OCI-LY3 (cell line): ENCODE data around the gene MOCOS.
"Not testable (repeated sequence)": the region's sequence is repeated elsewhere in the genome, so short reads cannot be mapped to it uniquely, and the experiment has no call there.

Experiments used
- H2AFZ ChIP-seq: fragments of 200-600, 300-600 bp; shearing (Covaris generic); 2 replicates; pipeline ENCODE4 v1.6.0; 2014; ENCODE audit warnings: antibody characterized with exemption, low read depth, low read length
- H3K27ac ChIP-seq: fragments of 200-600, 300-600 bp; sonication (generic); 2 replicates; pipeline ENCODE4 v1.5.1; 2014; ENCODE audit warnings: mild to moderate bottlenecking, low read length, moderate library complexity, mixed read lengths
- H3K27me3 ChIP-seq: fragments of 200-600, 300-600 bp; sonication (generic); 2 replicates; pipeline ENCODE4 v1.6.1; 2014; ENCODE audit warnings: low read depth, low read length, mixed read lengths
- H3K36me3 ChIP-seq: fragments of 200-600, 300-600 bp; sonication (generic); replicated peaks from 2 replicates; pipeline ENCODE3; 2014; ENCODE audit warnings: low read depth, low read length, mixed read lengths
- H3K4me1 ChIP-seq: fragments of 300-600, 200-600 bp; sonication (generic); 2 replicates; pipeline ENCODE4 v1.6.1; 2014; ENCODE audit warnings: low read length, mixed read lengths
- H3K4me2 ChIP-seq: fragments of 200-600, 300-600 bp; sonication (generic); 2 replicates; pipeline ENCODE4 v1.6.1; 2014; ENCODE audit warnings: low read length, mixed read lengths
- H3K4me3 ChIP-seq: fragments of 300-600, 200-600 bp; sonication (generic); 2 replicates; pipeline ENCODE4 v1.5.1; 2014; ENCODE audit warnings: antibody characterized with exemption, mild to moderate bottlenecking, low read length, moderate library complexity
- H3K79me2 ChIP-seq: fragments of 300-600, 200-600 bp; shearing (Covaris generic); 2 replicates; pipeline ENCODE4 v1.6.1; 2014; ENCODE audit warnings: mild to moderate bottlenecking, low read length, mixed read lengths
- H3K9ac ChIP-seq: fragments of 300-600, 200-600 bp; shearing (Covaris generic); 2 replicates; pipeline ENCODE4 v1.6.0; 2014; ENCODE audit warnings: mild to moderate bottlenecking, low read length, moderate library complexity
- H3K9me3 ChIP-seq: fragments of 200-600, 300-600 bp; shearing (Covaris generic); 2 replicates; pipeline ENCODE4 v1.6.1; 2014; ENCODE audit warnings: low read length, mixed read lengths; ENCODE audit not compliant: insufficient read depth
- H4K20me1 ChIP-seq: fragments of 200-600, 300-600 bp; sonication (generic); 2 replicates; pipeline ENCODE4 v1.6.1; 2016; ENCODE audit warnings: low read length, mixed read lengths; ENCODE audit not compliant: insufficient read depth
- EZH2phosphoT487 ChIP-seq: fragments of 200-600 bp; shearing (Covaris generic); IDR thresholded peaks from 2 replicates; pipeline ENCODE4 v1.6.1; 2018; ENCODE audit warnings: antibody characterized with exemption, mixed run types, low read depth
- TF ChIP-seq, protein P1 (sequence below): fragments of 200-600, 300-600 bp; sonication (generic); IDR thresholded peaks from 2 replicates; pipeline ENCODE4 v1.5.1; 2014; ENCODE audit warnings: antibody characterized with exemption, low read length, low read depth

MOCOS gene

DNA sequence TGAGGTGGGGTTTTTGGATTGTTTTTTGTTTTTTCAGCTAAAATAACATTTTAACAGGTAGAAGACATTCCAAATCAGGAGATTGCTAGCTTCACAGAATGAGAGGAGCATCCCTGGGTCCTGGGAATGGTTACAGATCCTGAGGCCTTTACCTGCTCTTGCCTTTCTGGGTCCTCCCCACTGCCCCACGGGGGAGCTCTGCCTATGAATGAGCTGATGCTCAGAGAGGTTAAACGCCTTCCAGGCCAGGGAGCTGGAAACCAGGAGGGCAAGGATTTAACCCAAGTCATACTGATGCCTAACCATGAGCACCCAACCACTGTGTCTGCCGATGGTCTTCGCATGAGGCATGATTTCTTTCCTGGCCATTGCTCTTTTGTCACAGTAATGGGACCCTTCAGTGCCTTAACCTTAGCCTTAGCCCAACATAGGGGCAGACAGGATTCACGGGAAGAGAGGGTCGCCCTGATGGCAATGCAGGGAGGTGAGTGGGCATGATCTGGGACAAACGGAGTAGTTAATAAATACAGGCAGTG lies 16.1 kb downstream of the MOCOS start:
- Histone ChIP-seq H3K9ac (no peak overlapping the region), H3K36me3 (no peaks in the 10 kb centered on the region), H3K4me3 (no peak overlapping the region), H3K27me3 (no peaks in the 10 kb centered on the region), H3K4me2 (no peak overlapping the region), H2AFZ (no peak overlapping the region), H3K4me1 (no peaks in the 10 kb centered on the region), H3K9me3 (no peaks in the 10 kb centered on the region), H3K79me2 (no peaks in the 10 kb centered on the region), H4K20me1 (no peaks in the 10 kb centered on the region), H3K27ac (no peak overlapping the region)
- no peak for TF ChIP-seq EZH2phosphoT487
- TF ChIP-seq, protein P1, sequence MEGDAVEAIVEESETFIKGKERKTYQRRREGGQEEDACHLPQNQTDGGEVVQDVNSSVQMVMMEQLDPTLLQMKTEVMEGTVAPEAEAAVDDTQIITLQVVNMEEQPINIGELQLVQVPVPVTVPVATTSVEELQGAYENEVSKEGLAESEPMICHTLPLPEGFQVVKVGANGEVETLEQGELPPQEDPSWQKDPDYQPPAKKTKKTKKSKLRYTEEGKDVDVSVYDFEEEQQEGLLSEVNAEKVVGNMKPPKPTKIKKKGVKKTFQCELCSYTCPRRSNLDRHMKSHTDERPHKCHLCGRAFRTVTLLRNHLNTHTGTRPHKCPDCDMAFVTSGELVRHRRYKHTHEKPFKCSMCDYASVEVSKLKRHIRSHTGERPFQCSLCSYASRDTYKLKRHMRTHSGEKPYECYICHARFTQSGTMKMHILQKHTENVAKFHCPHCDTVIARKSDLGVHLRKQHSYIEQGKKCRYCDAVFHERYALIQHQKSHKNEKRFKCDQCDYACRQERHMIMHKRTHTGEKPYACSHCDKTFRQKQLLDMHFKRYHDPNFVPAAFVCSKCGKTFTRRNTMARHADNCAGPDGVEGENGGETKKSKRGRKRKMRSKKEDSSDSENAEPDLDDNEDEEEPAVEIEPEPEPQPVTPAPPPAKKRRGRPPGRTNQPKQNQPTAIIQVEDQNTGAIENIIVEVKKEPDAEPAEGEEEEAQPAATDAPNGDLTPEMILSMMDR: no peak

DNA sequence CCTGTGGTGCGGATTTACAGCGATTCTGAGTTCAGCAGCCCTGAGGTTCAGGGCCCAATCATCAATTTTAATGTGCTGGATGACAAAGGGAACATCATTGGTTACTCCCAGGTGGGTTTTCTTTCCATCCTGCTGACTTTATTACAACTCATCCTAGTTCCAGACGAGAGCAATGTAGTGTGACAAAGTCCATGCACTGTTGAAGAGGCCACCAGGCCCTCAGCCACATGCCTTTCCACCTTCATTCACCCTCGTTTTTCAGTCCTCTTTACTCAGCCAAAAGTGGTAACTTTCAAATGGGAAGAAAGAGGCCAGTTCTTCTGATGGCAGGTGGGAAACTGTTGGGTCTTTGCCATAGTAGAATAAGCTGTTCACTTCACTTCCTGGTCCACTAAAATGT lies 17.9 kb downstream of the MOCOS start:
- Histone ChIP-seq H3K9me3 (no peaks in the 10 kb centered on the region), H3K4me2 (no peak overlapping the region), H3K27ac (no peak overlapping the region), H3K9ac (no peak overlapping the region), H3K4me3 (no peak overlapping the region), H3K36me3 (no peaks in the 10 kb centered on the region), H3K27me3 (no peaks in the 10 kb centered on the region), H3K79me2 (no peaks in the 10 kb centered on the region), H2AFZ (no peak overlapping the region), H4K20me1 (no peaks in the 10 kb centered on the region), H3K4me1 (no peaks in the 10 kb centered on the region)
- TF ChIP-seq, protein P1: no peak
- no peak for TF ChIP-seq EZH2phosphoT487

DNA sequence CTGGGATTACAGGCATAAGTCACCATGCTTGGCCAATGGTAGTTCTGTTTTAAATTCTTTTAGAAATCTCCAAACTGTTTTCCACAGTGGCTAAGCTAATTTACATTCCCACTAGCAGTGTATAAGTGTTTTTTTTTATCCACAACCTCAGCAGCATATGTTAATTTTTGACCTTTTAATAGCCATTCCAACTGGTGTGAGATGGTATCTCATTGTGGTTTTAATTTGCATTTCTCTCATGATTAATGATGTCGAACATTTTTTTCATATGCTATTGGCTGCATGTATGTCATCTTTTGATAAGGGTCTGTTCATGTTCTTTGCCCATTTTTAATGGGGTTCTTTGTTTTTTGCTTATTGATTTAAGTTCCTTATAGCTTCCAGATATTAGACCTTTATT lies 20.0 kb downstream of the MOCOS start:
- no peak overlapping the region for H3K4me3 ChIP-seq
- H4K20me1 ChIP-seq: no peaks in the 10 kb centered on the region
- H3K4me2 ChIP-seq: no peak overlapping the region
- no peaks in the 10 kb centered on the region for H3K27me3 ChIP-seq
- H3K9ac ChIP-seq: no peak overlapping the region
- no peaks in the 10 kb centered on the region for H3K9me3 ChIP-seq
- H3K36me3 ChIP-seq: no peaks in the 10 kb centered on the region
- no peak overlapping the region for H2AFZ ChIP-seq
- no peaks in the 10 kb centered on the region for H3K4me1 ChIP-seq
- TF ChIP-seq, protein P1: no peak
- TF ChIP-seq EZH2phosphoT487: no peak
- H3K27ac ChIP-seq: no peak overlapping the region
- H3K79me2 ChIP-seq: no peaks in the 10 kb centered on the region

DNA sequence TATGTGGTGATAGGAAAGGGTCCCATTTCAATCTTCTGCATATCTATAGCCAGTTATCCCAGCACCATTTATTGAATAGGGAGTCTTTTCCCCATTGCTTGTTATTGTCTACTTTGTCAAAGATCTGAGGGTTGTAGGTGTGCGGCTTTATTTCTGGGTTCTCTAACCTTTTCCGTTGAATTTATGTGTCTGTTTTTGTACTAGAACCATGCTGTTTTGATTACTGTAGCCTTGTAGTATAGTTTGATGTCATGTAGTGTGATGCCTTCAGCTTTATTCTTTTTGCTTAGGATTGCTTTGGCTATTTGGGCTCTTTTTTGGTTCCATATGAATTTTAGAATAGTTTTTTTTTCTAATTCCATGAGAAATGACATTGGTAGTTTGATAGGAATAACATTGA lies 20.7 kb downstream of the MOCOS start:
- H3K36me3 ChIP-seq: not testable (repeated sequence)

More for the DNA sequence above, 20.7 kb downstream of the MOCOS start:
- H3K9ac ChIP-seq, H3K27me3 ChIP-seq, H3K4me1 ChIP-seq, H3K27ac ChIP-seq, H3K9me3 ChIP-seq, H3K4me3 ChIP-seq, H3K4me2 ChIP-seq, H3K79me2 ChIP-seq, H2AFZ ChIP-seq, H4K20me1 ChIP-seq: not testable (repeated sequence)
